ENCODE measurements around the gene GNG11.
"Not testable (repeated sequence)": the region's sequence is repeated elsewhere in the genome, so short reads cannot be mapped to it uniquely, and the experiment has no call there.

GNG11 gene

GRCh38 chr7:93913197-93913596, 8.3 kb upstream of the GNG11 start:
- no peak for DNase-seq

GRCh38 chr7:93914581-93915066, 6.9 kb upstream of the GNG11 start:
- DNase-seq = no peak

GRCh38 chr7:93915206-93915842, 6.2 kb upstream of the GNG11 start:
- not testable (repeated sequence) for DNase-seq

GRCh38 chr7:93915888-93916287, 5.6 kb upstream of the GNG11 start:
- not testable (repeated sequence) for DNase-seq

GRCh38 chr7:93916315-93916714, 5.2 kb upstream of the GNG11 start:
- DNase-seq = not testable (repeated sequence)

GRCh38 chr7:93920496-93921182, 896 bp upstream of the GNG11 start:
- peak; percentile 5 for DNase-seq

- DNase-seq = no peak
These were observed 349 bp upstream of the GNG11 start for GRCh38 chr7:93921186-93921585.

- no peak for DNase-seq
These were observed 1.8 kb downstream of the GNG11 start for GRCh38 chr7:93923296-93923695.

- DNase-seq = no peak
These were observed 2.4 kb downstream of the GNG11 start for GRCh38 chr7:93923942-93924341.

- DNase-seq = no peak
These were observed 5.3 kb downstream of the GNG11 start for GRCh38 chr7:93926800-93927199.

- DNase-seq = no peak
These were observed 6.0 kb downstream of the GNG11 start for GRCh38 chr7:93927585-93927984.

GRCh38 chr7:93931655-93932054, 10.1 kb downstream of the GNG11 start:
- no peak for DNase-seq

- no peak for DNase-seq
These were observed 11.6 kb downstream of the GNG11 start for GRCh38 chr7:93933156-93933555.

- DNase-seq = no peak
These were observed 13.6 kb downstream of the GNG11 start for GRCh38 chr7:93935102-93935501.

GRCh38 chr7:93937818-93938217, 16.3 kb downstream of the GNG11 start:
- no peak for DNase-seq

GRCh38 chr7:93938293-93938692, 16.8 kb downstream of the GNG11 start:
- DNase-seq = no peak

- no peak for DNase-seq
These were observed 20.4 kb downstream of the GNG11 start for GRCh38 chr7:93941945-93942344.

- no peak for DNase-seq
These were observed 22.4 kb downstream of the GNG11 start for GRCh38 chr7:93943816-93944540.

- no peak for DNase-seq
These were observed 23.1 kb downstream of the GNG11 start for GRCh38 chr7:93944673-93945072.

GRCh38 chr7:93945083-93945482, 23.5 kb downstream of the GNG11 start:
- no peak for DNase-seq

- no peak for DNase-seq
These were observed 24.4 kb downstream of the GNG11 start for GRCh38 chr7:93945756-93946535.

- no peak for DNase-seq
These were observed 26.6 kb downstream of the GNG11 start for GRCh38 chr7:93948106-93948505.

GRCh38 chr7:93948873-93949272, 27.3 kb downstream of the GNG11 start:
- no peak for DNase-seq

Data from retina (tissue), 1 donor.